Neuronal stem cell (in vitro differentiated cells): ENCODE data around the gene ANKRD18A.

ENCODE experiments used
- DNase-seq: peaks from one replicate; pipeline ENCODE4 v3.0.0-alpha.2; 2013; ENCODE audit warnings: low spot score
- H2AFZ ChIP-seq: one replicate; pipeline ENCODE4 v1.6.1; 2013; ENCODE audit warnings: mild to moderate bottlenecking, low read length, inconsistent platforms
- H2AK5ac ChIP-seq: 2 replicates; pipeline ENCODE4 v1.6.1; 2013; ENCODE audit warnings: low read depth, mild to moderate bottlenecking, inconsistent platforms, low read length, moderate library complexity, mixed read lengths
- H2BK120ac ChIP-seq: 2 replicates; pipeline ENCODE4 v1.6.1; 2013; ENCODE audit warnings: low read depth, mild to moderate bottlenecking, inconsistent platforms, low read length, moderate library complexity, mixed read lengths
- H2BK12ac ChIP-seq: one replicate; pipeline ENCODE4 v1.6.1; 2013; ENCODE audit warnings: low read length, inconsistent platforms
- H2BK15ac ChIP-seq: 2 replicates; pipeline ENCODE4 v1.6.1; 2013; ENCODE audit warnings: mild to moderate bottlenecking, low read length, inconsistent platforms, mixed read lengths
- H2BK5ac ChIP-seq: one replicate; pipeline ENCODE4 v1.6.1; 2013; ENCODE audit warnings: inconsistent platforms, mild to moderate bottlenecking, low read length, moderate library complexity
- H3K14ac ChIP-seq: one replicate; pipeline ENCODE4 v1.6.1; 2013; ENCODE audit warnings: low read length, inconsistent platforms
- H3K18ac ChIP-seq: 2 replicates; pipeline ENCODE4 v1.6.1; 2013; ENCODE audit warnings: low read length, inconsistent platforms
- H3K23ac ChIP-seq: 2 replicates; pipeline ENCODE4 v1.6.1; 2013; ENCODE audit warnings: low read depth, mild to moderate bottlenecking, mixed read lengths, low read length, inconsistent platforms; ENCODE audit not compliant: poor library complexity
- H3K27ac ChIP-seq: replicated peaks from 3 replicates; pipeline ENCODE4 v1.5.1; 2013; ENCODE audit warnings: low read length, inconsistent platforms
- H3K27me3 ChIP-seq, 3 experiments: 2 replicates each; pipeline ENCODE4 v1.6.1; 2013; ENCODE audit warnings: low read length in 3 of 3, mild to moderate bottlenecking in 2 of 3, inconsistent platforms in 1 of 3, low read depth in 1 of 3, mixed read lengths in 1 of 3, moderate library complexity in 1 of 3; ENCODE audit not compliant: control insufficient read depth in 3 of 3, insufficient read depth in 3 of 3
- H3K36me3 ChIP-seq, 2 donors: replicated peaks in 1 of 2; 2 replicates each; pipeline ENCODE4 v1.6.1; 2013; ENCODE audit warnings: low read length in 2 of 2; ENCODE audit not compliant: control insufficient read depth in 2 of 2, insufficient read depth in 2 of 2
- H3K4ac ChIP-seq: 2 replicates; pipeline ENCODE4 v1.6.1; 2013; ENCODE audit warnings: inconsistent platforms, mild to moderate bottlenecking, low read length, moderate library complexity
- H3K4me1 ChIP-seq, 2 donors: 1 replicate in 1 of 2; 2 replicates in 1 of 2; pipeline ENCODE4 v1.6.1; 2013; ENCODE audit warnings: low read length in 2 of 2, low read depth in 1 of 2; ENCODE audit not compliant: control insufficient read depth in 2 of 2, insufficient read depth in 1 of 2
- H3K4me2 ChIP-seq: one replicate; pipeline ENCODE4 v1.6.1; 2013; ENCODE audit warnings: mild to moderate bottlenecking, low read length, inconsistent platforms; ENCODE audit not compliant: insufficient read depth, poor library complexity, severe bottlenecking
- H3K4me3 ChIP-seq, 2 donors: 2 replicates each; pipeline ENCODE4 v1.5.1; 2013; ENCODE audit warnings: low read length in 2 of 2, mild to moderate bottlenecking in 2 of 2, inconsistent platforms in 1 of 2, moderate library complexity in 1 of 2
- H3K79me1 ChIP-seq: one replicate; pipeline ENCODE4 v1.6.1; 2013; ENCODE audit warnings: low read depth, mild to moderate bottlenecking, inconsistent platforms, low read length, moderate library complexity
- H3K9ac ChIP-seq: one replicate; pipeline ENCODE4 v1.6.1; 2013; ENCODE audit warnings: mild to moderate bottlenecking, low read depth, low read length, inconsistent platforms; ENCODE audit not compliant: poor library complexity
- H3K9me3 ChIP-seq, 2 donors: replicated peaks in 1 of 2; 2 replicates each; pipeline versions ENCODE3 to v1.6.1; 2013; ENCODE audit warnings: low read length in 2 of 2, mild to moderate bottlenecking in 2 of 2, inconsistent platforms in 1 of 2, low read depth in 1 of 2, mixed read lengths in 1 of 2, moderate library complexity in 1 of 2; ENCODE audit not compliant: control insufficient read depth in 2 of 2, insufficient read depth in 1 of 2
- H4K8ac ChIP-seq: one replicate; pipeline ENCODE4 v1.6.1; 2013; ENCODE audit warnings: low read depth, mild to moderate bottlenecking, inconsistent platforms, low read length, moderate library complexity
- H4K91ac ChIP-seq: one replicate; pipeline ENCODE4 v1.6.1; 2013; ENCODE audit warnings: low read length, low read depth, mild to moderate bottlenecking, inconsistent platforms; ENCODE audit not compliant: poor library complexity
- WGBS, 2 donors: extraction: QIAGEN DNeasy Blood & Tissue Kit; methylation state at CpG; one replicate each; pipeline ENCODE4 v1.1.7; 2013; ENCODE audit warnings: missing lambda C conversion rate in 2 of 2, mixed read lengths in 1 of 2; ENCODE audit not compliant: insufficient read length in 2 of 2, insufficient replicate concordance in 1 of 2; ENCODE audit errors: extremely low coverage in 2 of 2; 5-methylcytosine and 5-hydroxymethylcytosine counted together

ANKRD18A gene

GRCh38 chr9:38639577-38639940, 19.2 kb upstream of the ANKRD18A start:
- H3K23ac ChIP-seq: no peak overlapping the region
- H3K18ac ChIP-seq: no peak overlapping the region
- H3K4me1 ChIP-seq: no peaks in the 10 kb centered on the region
- no peak overlapping the region for H4K91ac ChIP-seq
- H3K4ac ChIP-seq: no peak overlapping the region
- H3K9ac ChIP-seq: no peak overlapping the region
- no peak overlapping the region for H3K4me3 ChIP-seq
- no peak overlapping the region for H2AFZ ChIP-seq
- no peak overlapping the region for H2AK5ac ChIP-seq
- no peaks in the 10 kb centered on the region for H3K27me3 ChIP-seq
- H3K4me2 ChIP-seq: no peak overlapping the region
- H3K36me3 ChIP-seq: no peaks in the 10 kb centered on the region
- no peak for DNase-seq
- no peak overlapping the region for H3K14ac ChIP-seq
- no CpG with 5 or more reads among the region's 6 CpGs for WGBS, 2 donors
- H2BK120ac ChIP-seq: no peak overlapping the region
- no peaks in the 10 kb centered on the region for H3K79me1 ChIP-seq
- no peak overlapping the region for H2BK12ac ChIP-seq
- no peaks in the 10 kb centered on the region for H3K9me3 ChIP-seq
- H2BK15ac ChIP-seq: no peak overlapping the region
- H3K27ac ChIP-seq: no peak overlapping the region
- no peak overlapping the region for H2BK5ac ChIP-seq
- H4K8ac ChIP-seq: no peak overlapping the region

- Histone ChIP-seq H3K14ac (no peak overlapping the region), H2AK5ac (no peak overlapping the region), H4K91ac (no peak overlapping the region), H3K36me3 (no peaks in the 10 kb centered on the region), H2BK12ac (no peak overlapping the region), H2BK15ac (no peak overlapping the region), H2BK5ac (no peak overlapping the region), H3K4me1 (no peaks in the 10 kb centered on the region), H3K27ac (no peak overlapping the region), H3K4me2 (no peak overlapping the region), H2AFZ (no peak overlapping the region), H3K23ac (no peak overlapping the region), H3K27me3 (no peaks in the 10 kb centered on the region), H3K18ac (no peak overlapping the region), H3K4me3 (no peak overlapping the region), H3K79me1 (no peaks in the 10 kb centered on the region), H3K4ac (no peak overlapping the region), H4K8ac (no peak overlapping the region), H2BK120ac (no peak overlapping the region), H3K9ac (no peak overlapping the region), H3K9me3 (no peaks in the 10 kb centered on the region)
- WGBS, 2 donors: no CpG with 5 or more reads among the region's 6 CpGs
- DNase-seq: no peak
Measured at GRCh38 chr9:38638881-38639576, 18.6 kb upstream of the ANKRD18A start.

GRCh38 chr9:38634315-38634714, 13.9 kb upstream of the ANKRD18A start:
- no peak overlapping the region for H2BK12ac ChIP-seq
- H3K9me3 ChIP-seq: peaks cover 0 to 2% of the 10 kb centered on the region in 2 donors
- no peak overlapping the region for H2AK5ac ChIP-seq
- no peak overlapping the region for H3K23ac ChIP-seq
- no peaks in the 10 kb centered on the region for H3K4me1 ChIP-seq
- no peak overlapping the region for H2BK120ac ChIP-seq
- DNase-seq: no peak
- H2AFZ ChIP-seq: no peak overlapping the region
- no peak overlapping the region for H2BK15ac ChIP-seq
- peaks cover 0 to under 1% of the 10 kb centered on the region in 2 donors for H3K36me3 ChIP-seq
- no peak overlapping the region for H4K91ac ChIP-seq
- WGBS, 2 donors: no CpG with 5 or more reads among the region's 3 CpGs
- no peak overlapping the region for H4K8ac ChIP-seq
- H3K9ac ChIP-seq: no peak overlapping the region
- no peak overlapping the region for H3K18ac ChIP-seq
- H3K27ac ChIP-seq: no peak overlapping the region
- H3K4me2 ChIP-seq: no peak overlapping the region
- H3K79me1 ChIP-seq: peaks cover under 1% of the 10 kb centered on the region
- H3K4me3 ChIP-seq: no peak overlapping the region
- H2BK5ac ChIP-seq: no peak overlapping the region
- H3K27me3 ChIP-seq: peaks cover 0 to 1% (median 0%) of the 10 kb centered on the region in 3 experiments
- no peak overlapping the region for H3K4ac ChIP-seq
- H3K14ac ChIP-seq: no peak overlapping the region

GRCh38 chr9:38629511-38629910, 9.1 kb upstream of the ANKRD18A start:
- Histone ChIP-seq H2BK12ac (no peak overlapping the region), H3K23ac (no peak overlapping the region), H2BK120ac (no peak overlapping the region), H3K4ac (no peak overlapping the region), H2AK5ac (no peak overlapping the region), H4K8ac (peak overlapping the region; percentile 52), H2AFZ (no peak overlapping the region), H4K91ac (peak overlapping the region; percentile 17), H3K36me3 (peaks cover 0 to 2% of the 10 kb centered on the region in 2 donors), H3K27me3 (peaks cover 0 to 5% (median 0%) of the 10 kb centered on the region in 3 experiments), H3K14ac (no peak overlapping the region), H3K4me2 (no peak overlapping the region), H3K4me1 (no peaks in the 10 kb centered on the region), H3K9ac (no peak overlapping the region), H3K4me3 (peak overlapping the region in 1 of 2 donors; percentile 43), H3K9me3 (peaks cover 3 to 11% of the 10 kb centered on the region in 2 donors), H3K79me1 (peaks cover 2% of the 10 kb centered on the region), H3K18ac (no peak overlapping the region), H2BK15ac (no peak overlapping the region), H2BK5ac (no peak overlapping the region), H3K27ac (no peak overlapping the region)
- no peak for DNase-seq
- WGBS, 2 donors: 100% methylated on average over 3 of the region's 4 CpGs; no CpG with 5 or more reads in 1 of the 2 donors
